Ishikawa (cell line): ENCODE data around the gene RAB3C.

Experiments used
- CEBPB ChIP-seq: IDR thresholded peaks from 2 replicates; pipeline ENCODE4 v1.6.1; 2012
- CREB1 ChIP-seq: IDR thresholded peaks from 2 replicates; pipeline ENCODE4 v1.6.1; 2012; ENCODE audit warnings: low read depth
- EGR1 ChIP-seq: IDR thresholded peaks from 2 replicates; pipeline ENCODE4 v1.6.1; 2012
- EP300 ChIP-seq: IDR thresholded peaks from 2 replicates; pipeline ENCODE4 v1.6.1; 2012; ENCODE audit warnings: borderline replicate concordance
- FOXM1 ChIP-seq: IDR thresholded peaks from 2 replicates; pipeline ENCODE4 v1.6.1; 2012; ENCODE audit warnings: low read depth, borderline replicate concordance
- MAX ChIP-seq: IDR thresholded peaks from 2 replicates; pipeline ENCODE4 v1.6.1; 2012
- NFIC ChIP-seq: IDR thresholded peaks from 2 replicates; pipeline ENCODE4 v1.6.1; 2012
- RAD21 ChIP-seq: IDR thresholded peaks from 2 replicates; pipeline ENCODE4 v1.6.1; 2012; ENCODE audit warnings: low read depth
- REST ChIP-seq: IDR thresholded peaks from 2 replicates; pipeline ENCODE4 v1.6.1; 2012; ENCODE audit warnings: low read depth, mild to moderate bottlenecking
- TAF1 ChIP-seq: IDR thresholded peaks from 2 replicates; pipeline ENCODE4 v1.6.1; 2012; ENCODE audit warnings: low read depth, mild to moderate bottlenecking
- TCF12 ChIP-seq: IDR thresholded peaks from 2 replicates; pipeline ENCODE4 v1.6.1; 2012; ENCODE audit warnings: low read depth
- TEAD4 ChIP-seq: IDR thresholded peaks from 2 replicates; pipeline ENCODE4 v1.6.1; 2012
- USF1 ChIP-seq: IDR thresholded peaks from 2 replicates; pipeline ENCODE4 v1.6.1; 2012
- YY1 ChIP-seq: IDR thresholded peaks from 2 replicates; pipeline ENCODE4 v1.6.1; 2012; ENCODE audit warnings: low read depth
- ZBTB7A ChIP-seq: IDR thresholded peaks from 2 replicates; pipeline ENCODE4 v1.6.1; 2012; ENCODE audit warnings: low read depth

RAB3C gene

GRCh38 chr5:58851571-58851970 is 268.7 kb downstream of the RAB3C start:
- no peak for TF ChIP-seq REST
- TF ChIP-seq ZBTB7A = no peak
- TF ChIP-seq TEAD4 = no peak
- no peak for TF ChIP-seq FOXM1
- TF ChIP-seq CEBPB = no peak
- no peak for TF ChIP-seq TAF1
- TF ChIP-seq TCF12 = no peak
- TF ChIP-seq EP300 = no peak
- TF ChIP-seq NFIC = no peak
- no peak for TF ChIP-seq YY1
- TF ChIP-seq CREB1 = no peak

- no peak for TF ChIP-seq TEAD4
- no peak for TF ChIP-seq NFIC
- no peak for TF ChIP-seq YY1
- TF ChIP-seq EP300 = no peak
- no peak for TF ChIP-seq TCF12
- no peak for TF ChIP-seq ZBTB7A
- TF ChIP-seq CEBPB = no peak
- TF ChIP-seq USF1 = no peak
- TF ChIP-seq EGR1 = no peak
- TF ChIP-seq RAD21 = no peak
- TF ChIP-seq TAF1 = no peak
- no peak for TF ChIP-seq REST
- TF ChIP-seq CREB1 = no peak
- TF ChIP-seq FOXM1 = no peak
- TF ChIP-seq MAX = no peak
Measured at GRCh38 chr5:58852566-58852965, 269.7 kb downstream of the RAB3C start.

GRCh38 chr5:58854441-58854840 is 271.6 kb downstream of the RAB3C start:
- TF ChIP-seq RAD21 (no peak), ZBTB7A (no peak), REST (no peak), FOXM1 (no peak), CEBPB (no peak), CREB1 (no peak), YY1 (no peak), MAX (no peak), TEAD4 (no peak), NFIC (no peak), TCF12 (no peak), USF1 (no peak), EGR1 (no peak), TAF1 (no peak)

GRCh38 chr5:58855851-58856739 is 273.2 kb downstream of the RAB3C start:
- no peak for TF ChIP-seq TCF12
- no peak for TF ChIP-seq RAD21
